GM20000 (cell line): Measurements from ENCODE around the gene DENND1A.

ENCODE experiments used
- DNase-seq: peaks from one replicate; pipeline ENCODE4 v3.0.0; 2012; ENCODE audit warnings: low spot score
- CTCF ChIP-seq: IDR thresholded peaks from 2 replicates; pipeline ENCODE4 v1.5.1; 2012; ENCODE audit warnings: mild to moderate bottlenecking, control low read depth; ENCODE audit errors: extremely low read depth, missing control alignments

Gene DENND1A

GRCh38 chr9:123481209-123481865 is 448.6 kb downstream of the DENND1A start:
- no peak for DNase-seq
- no peak for TF ChIP-seq CTCF

- no peak for DNase-seq
- no peak for TF ChIP-seq CTCF
These were observed 449.1 kb downstream of the DENND1A start for GRCh38 chr9:123480791-123481190.

GRCh38 chr9:123480096-123480495 is 449.8 kb downstream of the DENND1A start:
- DNase-seq, result no peak
- TF ChIP-seq CTCF, result no peak

- no peak for TF ChIP-seq CTCF
- no peak for DNase-seq
These were observed 450.8 kb downstream of the DENND1A start for GRCh38 chr9:123478967-123479602.

- no peak for DNase-seq
- no peak for TF ChIP-seq CTCF
These were observed 451.8 kb downstream of the DENND1A start for GRCh38 chr9:123478160-123478559.

- DNase-seq, result no peak
- TF ChIP-seq CTCF, result no peak
These were observed 454.5 kb downstream of the DENND1A start for GRCh38 chr9:123475407-123475806.

- DNase-seq, result no peak
- no peak for TF ChIP-seq CTCF
These were observed 456.9 kb downstream of the DENND1A start for GRCh38 chr9:123472862-123473614.
